Lower leg skin (tissue), 4 donors: ENCODE results near the gene LRRC57. TPM values are rescaled to one million over a fixed set of nuclear protein-coding genes. Genes with fewer than 3 reads are reported as not detected.

ENCODE experiments used
- DNase-seq, 2 donors: peaks; one replicate each; pipeline ENCODE4 v3.0.0-alpha.2; 2019; ENCODE audit warnings: low spot score in 2 of 2
- H3K4me3 ChIP-seq: fragments of 200-600 bp; sonication (generic); 2 replicates; pipeline ENCODE4 v1.5.1; 2017; ENCODE audit warnings: mild to moderate bottlenecking, low read depth; ENCODE audit not compliant: poor library complexity, severe bottlenecking
- CTCF ChIP-seq, 3 donors: fragments of 450-650 bp; IDR thresholded peaks; one replicate each; pipeline ENCODE4 v1.5.1; 2016; ENCODE audit warnings: antibody characterized with exemption in 3 of 3, mild to moderate bottlenecking in 3 of 3, moderate library complexity in 2 of 3
- POLR2A ChIP-seq, 2 donors: fragments of 450-650 bp; IDR thresholded peaks; one replicate each; pipeline ENCODE4 v1.6.1; 2016 to 2017; ENCODE audit warnings: antibody characterized with exemption in 2 of 2, mild to moderate bottlenecking in 1 of 2, moderate library complexity in 1 of 2
- WGBS, 2 donors: methylation state at CpG; one replicate each; pipeline ENCODE4 v1.1.5; 2018; 5-methylcytosine and 5-hydroxymethylcytosine counted together
- intact Hi-C: fragments of 100-400 bp; cut with DNase I; formaldehyde crosslinking; loops from one replicate; pipeline ENCODE4 v1.15.0; 2023; ENCODE audit warnings: low total_unique reads
- total RNA-seq, 4 donors: library from RNA; depleted of rRNA; stranded (reverse); fragments of >200 nt; gene quantifications; one replicate each; pipeline ENCODE4 v1.1.0, GENCODE V29; 2016

LRRC57 gene
- total RNA-seq, 4 donors from 2014 or later = 13.0 to 29.6 (median 24.3) TPM

- intact Hi-C loops = no loop called here
- 88 to 96% methylated on average over 4 of the region's 4 CpGs for WGBS, 2 donors
- H3K4me3 ChIP-seq = no peak overlapping the region
- no peak for DNase-seq
- no peak for TF ChIP-seq CTCF (IDR thresholded peaks at IDR 0.05)
- no peak for TF ChIP-seq POLR2A (IDR thresholded peaks at IDR 0.05)
Measured at GRCh38 chr15:42544853-42545629, 3.6 kb downstream of the LRRC57 start.

- TF ChIP-seq POLR2A (IDR thresholded peaks at IDR 0.05) (no peak), CTCF (IDR thresholded peaks at IDR 0.05) (no peak)
- no peak overlapping the region for H3K4me3 ChIP-seq
- 91 to 100% methylated on average over 1 of the region's 1 CpG for WGBS, 2 donors
- intact Hi-C loops = no loop called here
- DNase-seq = no peak
Measured at GRCh38 chr15:42533246-42533645, 15.3 kb downstream of the LRRC57 start.

GRCh38 chr15:42528970-42529369, 19.6 kb downstream of the LRRC57 start:
- no peak for TF ChIP-seq CTCF (IDR thresholded peaks at IDR 0.05)
- no peak for TF ChIP-seq POLR2A (IDR thresholded peaks at IDR 0.05)
- no peak overlapping the region for H3K4me3 ChIP-seq
- 87 to 90% methylated on average over 3 of the region's 3 CpGs for WGBS, 2 donors
- DNase-seq = no peak
- intact Hi-C loops = no loop called here

GRCh38 chr15:42523331-42523730, 25.3 kb downstream of the LRRC57 start:
- intact Hi-C loops = no loop called here
- H3K4me3 ChIP-seq = no peak overlapping the region
- DNase-seq = no peak
- WGBS, 2 donors = 89 to 98% methylated on average over 2 of the region's 2 CpGs
- no peak for TF ChIP-seq CTCF (IDR thresholded peaks at IDR 0.05)
- TF ChIP-seq POLR2A (IDR thresholded peaks at IDR 0.05) = no peak

- no peak for DNase-seq
- TF ChIP-seq CTCF (IDR thresholded peaks at IDR 0.05) = no peak
- no peak for TF ChIP-seq POLR2A (IDR thresholded peaks at IDR 0.05)
- H3K4me3 ChIP-seq = no peak overlapping the region
- 60 to 79% methylated on average over 4 of the region's 4 CpGs for WGBS, 2 donors
- intact Hi-C loops = no loop called here
Measured at GRCh38 chr15:42511007-42511391, 37.6 kb downstream of the LRRC57 start.
